Tibial nerve (tissue), 4 donors: ENCODE measurements around the gene DHX30. TPM values are rescaled to one million over a fixed set of nuclear protein-coding genes. Genes with fewer than 3 reads are reported as not detected.
"Not testable (repeated sequence)": the region's sequence is repeated elsewhere in the genome, so short reads cannot be mapped to it uniquely, and the experiment has no call there.

ENCODE experiments used
- DNase-seq, 2 donors: peaks; one replicate each; pipeline ENCODE4 v3.0.0-alpha.2; 2019; ENCODE audit warnings: low spot score in 2 of 2
- H3K27ac ChIP-seq, 4 donors: fragments of 200-600 bp; sonication (generic) in 3 of 4; one replicate each; pipeline ENCODE4 v1.5.1; 2017 to 2019; ENCODE audit warnings: mild to moderate bottlenecking in 1 of 4
- H3K27me3 ChIP-seq, 2 donors: fragments of 200-600 bp; sonication (generic) in 1 of 2; one replicate each; pipeline versions ENCODE4 v1.5.1 to v1.6.0; 2017 to 2019
- H3K36me3 ChIP-seq, 3 donors: fragments of 200-600 bp; sonication (generic); one replicate each; pipeline ENCODE4 v1.5.1; 2018 to 2019
- H3K4me1 ChIP-seq, 4 donors: fragments of 200-600 bp; sonication (generic) in 3 of 4; one replicate each; pipeline ENCODE4 v1.5.1; 2017 to 2019
- H3K4me3 ChIP-seq, 4 donors: fragments of 200-600 bp; sonication (generic) in 3 of 4; one replicate each; pipeline ENCODE4 v1.5.1; 2017 to 2019; ENCODE audit warnings: mild to moderate bottlenecking in 1 of 4, moderate library complexity in 1 of 4
- H3K9me3 ChIP-seq, 4 donors: fragments of 200-600 bp; sonication (generic) in 3 of 4; one replicate each; pipeline ENCODE4 v1.5.1; 2017 to 2019
- EP300 ChIP-seq, 2 donors: sonication (generic); formaldehyde crosslinking; IDR thresholded peaks; one replicate each; pipeline ENCODE4 v1.6.1; 2017; ENCODE audit warnings: antibody characterized with exemption in 2 of 2, mild to moderate bottlenecking in 1 of 2
- POLR2A ChIP-seq, 2 donors: fragments of 450-650 bp; IDR thresholded peaks; one replicate each; pipeline ENCODE4 v1.6.1; 2017; ENCODE audit warnings: antibody characterized with exemption in 2 of 2, mild to moderate bottlenecking in 2 of 2, moderate library complexity in 2 of 2
- WGBS, 2 donors: methylation state at CpG; one replicate each; pipeline ENCODE4 v1.1.5; 2018; 5-methylcytosine and 5-hydroxymethylcytosine counted together
- total RNA-seq, 4 donors: library from RNA; depleted of rRNA; stranded (reverse); fragments of >200 nt; gene quantifications; one replicate each; pipeline ENCODE4 v1.1.0, GENCODE V29; 2016
- TF ChIP-seq, protein P1 (sequence below), 5 experiments: fragments of 200-600 bp in 3 of 5; fragments of 450-650 bp in 2 of 5; sonication (generic) in 3 of 5; IDR thresholded peaks; one replicate each; pipeline ENCODE4 v1.5.1; 2016 to 2019; ENCODE audit warnings: antibody characterized with exemption in 5 of 5, mild to moderate bottlenecking in 3 of 5, moderate library complexity in 2 of 5

The DHX30 gene
- total RNA-seq, 4 donors from 2014 or later, result 71.9 to 86.4 (median 78.8) TPM

DNA sequence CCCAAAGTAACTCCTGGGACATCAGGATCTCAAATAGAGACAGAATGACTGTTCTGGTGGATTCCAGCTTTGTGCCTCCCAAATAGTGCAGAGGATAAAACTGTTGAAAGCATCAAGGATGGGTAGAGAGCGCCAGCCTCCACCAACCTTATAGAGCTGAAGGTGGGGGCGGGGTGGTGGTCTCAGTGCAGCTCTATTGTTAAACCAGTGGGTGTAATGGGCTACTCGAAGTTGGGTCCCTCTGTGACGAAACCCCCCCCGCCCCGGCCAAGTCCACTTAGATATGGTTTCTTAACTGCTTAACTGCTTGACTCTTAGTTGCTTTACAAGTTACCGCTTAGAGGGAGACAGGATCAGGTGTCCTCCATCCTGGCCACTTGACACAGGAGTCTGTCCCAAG is 22.7 kb downstream of the DHX30 start:
- Histone ChIP-seq H3K27me3 (no peaks in the 10 kb centered on the region), H3K9me3 (no peaks in the 10 kb centered on the region), H3K4me1 (peaks cover 0 to 27% (median 16%) of the 10 kb centered on the region in 4 donors), H3K27ac (peak overlapping the region in 3 of 4 donors; percentile 89 to 91 (median 91)), H3K4me3 (peak overlapping the region; percentile 78 to 98 (median 92)), H3K36me3 (peaks cover 0 to 54% (median 0%) of the 10 kb centered on the region in 3 donors)
- DNase-seq, result no peak
- 13 to 22% methylated on average over 7 of the region's 7 CpGs for WGBS, 2 donors
- no peak for TF ChIP-seq POLR2A (IDR thresholded peaks at IDR 0.05)

DNA sequence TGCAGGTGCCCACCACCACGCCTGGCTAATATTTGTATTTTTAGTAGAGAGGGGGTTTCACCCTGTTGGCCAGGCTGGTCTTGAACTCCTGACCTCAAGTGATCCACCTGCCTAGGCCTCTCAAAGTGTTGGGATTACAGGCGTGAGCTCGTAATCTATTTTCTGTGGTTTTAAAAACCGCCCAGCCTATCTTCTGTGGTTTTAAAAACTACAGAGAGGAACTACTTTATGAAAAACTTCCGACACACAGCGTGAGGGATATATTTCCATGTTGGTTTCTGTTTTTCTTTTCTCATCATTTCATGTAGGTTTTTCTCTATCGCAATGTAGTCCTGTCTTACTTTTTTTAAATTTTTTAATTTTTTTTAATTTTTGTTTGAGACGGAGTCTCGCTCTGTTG is 26.5 kb downstream of the DHX30 start:
- H3K36me3 ChIP-seq, result peaks cover 0 to 76% (median 15%) of the 10 kb centered on the region in 3 donors
- WGBS, 2 donors, result 86 to 92% methylated on average over 9 of the region's 9 CpGs
- DNase-seq, result not testable (repeated sequence)

DNA sequence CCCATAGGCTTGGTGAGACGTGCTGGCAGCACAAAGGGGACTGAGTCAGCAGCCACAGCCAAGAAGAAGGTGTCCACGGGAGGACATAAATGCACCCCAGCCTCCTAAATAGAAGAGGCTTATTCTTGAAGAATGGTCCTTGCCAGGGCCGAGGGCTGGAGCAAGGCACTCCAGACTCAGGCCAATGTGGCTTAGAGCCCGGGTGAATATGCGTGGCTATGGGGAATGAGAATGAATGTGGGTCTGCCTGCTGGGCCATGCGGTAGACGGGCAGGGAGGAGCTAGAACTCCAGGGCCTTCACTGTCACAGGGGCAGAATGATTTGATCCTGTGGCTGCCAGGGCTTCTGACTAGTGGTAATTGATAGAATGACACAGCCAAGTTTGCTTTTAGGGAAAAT is 34.0 kb downstream of the DHX30 start:
- WGBS, 2 donors, result 78 to 82% methylated on average over 7 of the region's 7 CpGs
- no peaks in the 10 kb centered on the region for H3K9me3 ChIP-seq
- H3K27me3 ChIP-seq, result no peaks in the 10 kb centered on the region
- no peak overlapping the region for H3K27ac ChIP-seq
- TF ChIP-seq POLR2A (IDR thresholded peaks at IDR 0.05) (no peak), EP300 (IDR thresholded peaks at IDR 0.05) (no peak)
- peaks cover 4 to 95% (median 12%) of the 10 kb centered on the region in 3 donors for H3K36me3 ChIP-seq
- no peak overlapping the region for H3K4me3 ChIP-seq
- DNase-seq, result no peak
- no peaks in the 10 kb centered on the region for H3K4me1 ChIP-seq

More for the DNA sequence above, 26.5 kb downstream of the DHX30 start:
- H3K27ac ChIP-seq, H3K27me3 ChIP-seq, H3K9me3 ChIP-seq, H3K4me3 ChIP-seq: not testable (repeated sequence)
- peaks cover 0 to 21% (median 14%) of the 10 kb centered on the region in 4 donors for H3K4me1 ChIP-seq

DNA sequence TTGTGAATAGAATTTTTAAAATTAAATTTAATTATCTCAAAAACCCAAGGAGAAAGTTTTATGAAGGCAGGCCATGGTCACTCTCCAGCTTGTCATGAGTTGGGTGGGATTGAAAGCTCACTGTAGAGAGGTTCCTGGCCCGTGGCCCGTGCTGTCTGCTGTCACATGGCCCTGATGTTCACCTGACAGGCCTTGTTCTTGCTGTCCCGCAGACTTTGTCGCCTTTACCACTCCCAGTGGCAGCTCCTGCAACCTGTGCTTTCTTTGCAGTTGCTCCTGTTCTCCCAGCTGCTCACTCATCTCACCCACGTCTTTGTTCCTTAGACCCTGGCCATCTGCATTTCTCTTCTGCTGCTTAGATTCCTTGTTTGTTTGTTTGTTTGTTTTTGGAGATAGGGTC is 35.6 kb downstream of the DHX30 start:
- no peak for DNase-seq
- WGBS, 2 donors, result 89 to 90% methylated on average over 5 of the region's 5 CpGs
- H3K36me3 ChIP-seq, result peaks cover 7 to 95% (median 17%) of the 10 kb centered on the region in 3 donors
- TF ChIP-seq, protein P1, sequence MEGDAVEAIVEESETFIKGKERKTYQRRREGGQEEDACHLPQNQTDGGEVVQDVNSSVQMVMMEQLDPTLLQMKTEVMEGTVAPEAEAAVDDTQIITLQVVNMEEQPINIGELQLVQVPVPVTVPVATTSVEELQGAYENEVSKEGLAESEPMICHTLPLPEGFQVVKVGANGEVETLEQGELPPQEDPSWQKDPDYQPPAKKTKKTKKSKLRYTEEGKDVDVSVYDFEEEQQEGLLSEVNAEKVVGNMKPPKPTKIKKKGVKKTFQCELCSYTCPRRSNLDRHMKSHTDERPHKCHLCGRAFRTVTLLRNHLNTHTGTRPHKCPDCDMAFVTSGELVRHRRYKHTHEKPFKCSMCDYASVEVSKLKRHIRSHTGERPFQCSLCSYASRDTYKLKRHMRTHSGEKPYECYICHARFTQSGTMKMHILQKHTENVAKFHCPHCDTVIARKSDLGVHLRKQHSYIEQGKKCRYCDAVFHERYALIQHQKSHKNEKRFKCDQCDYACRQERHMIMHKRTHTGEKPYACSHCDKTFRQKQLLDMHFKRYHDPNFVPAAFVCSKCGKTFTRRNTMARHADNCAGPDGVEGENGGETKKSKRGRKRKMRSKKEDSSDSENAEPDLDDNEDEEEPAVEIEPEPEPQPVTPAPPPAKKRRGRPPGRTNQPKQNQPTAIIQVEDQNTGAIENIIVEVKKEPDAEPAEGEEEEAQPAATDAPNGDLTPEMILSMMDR (IDR thresholded peaks at IDR 0.05), result no peak
- no peak for TF ChIP-seq POLR2A (IDR thresholded peaks at IDR 0.05)
- TF ChIP-seq EP300 (IDR thresholded peaks at IDR 0.05), result no peak
- no peak overlapping the region for H3K27ac ChIP-seq
- H3K27me3 ChIP-seq, result no peaks in the 10 kb centered on the region
- H3K4me3 ChIP-seq, result no peak overlapping the region
- H3K4me1 ChIP-seq, result no peaks in the 10 kb centered on the region
- H3K9me3 ChIP-seq, result no peaks in the 10 kb centered on the region

DNA sequence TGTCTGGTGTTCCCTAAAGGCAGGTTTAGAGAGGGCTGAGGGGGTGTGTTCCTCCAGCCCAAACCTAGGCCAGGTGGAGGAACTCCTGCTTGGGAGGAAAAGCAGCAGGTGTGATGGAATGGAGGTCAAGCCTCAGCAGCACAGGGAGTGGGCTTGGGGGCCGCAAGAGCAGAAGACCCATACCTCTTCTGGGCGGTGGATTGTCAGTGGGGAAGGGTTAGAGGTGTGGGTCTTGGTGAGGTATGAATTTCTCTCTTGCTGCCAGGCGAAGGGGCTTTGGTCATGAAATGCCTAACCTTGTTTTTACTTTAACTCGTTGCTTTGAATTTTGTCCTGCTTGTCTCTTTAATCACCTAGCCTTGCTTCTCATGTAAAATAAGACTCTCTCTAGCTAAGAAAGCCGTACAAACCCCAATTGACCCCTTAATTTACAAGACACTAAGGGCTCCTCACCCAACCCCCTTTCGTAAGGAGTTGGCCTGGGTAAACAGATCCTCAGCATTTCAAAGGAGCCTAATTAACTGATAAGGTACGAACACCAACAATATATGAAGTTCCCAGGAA is 38.9 kb downstream of the DHX30 start:
- Histone ChIP-seq H3K9me3 (no peaks in the 10 kb centered on the region), H3K4me1 (no peaks in the 10 kb centered on the region), H3K36me3 (peaks cover 7 to 95% (median 43%) of the 10 kb centered on the region in 3 donors), H3K27ac (no peak overlapping the region), H3K4me3 (no peak overlapping the region), H3K27me3 (no peaks in the 10 kb centered on the region)
- DNase-seq, result no peak
- WGBS, 2 donors, result 75 to 82% methylated on average over 7 of the region's 7 CpGs
- no peak for TF ChIP-seq POLR2A (IDR thresholded peaks at IDR 0.05)
- TF ChIP-seq EP300 (IDR thresholded peaks at IDR 0.05), result no peak
- TF ChIP-seq, protein P1 (IDR thresholded peaks at IDR 0.05), result no peak

DNA sequence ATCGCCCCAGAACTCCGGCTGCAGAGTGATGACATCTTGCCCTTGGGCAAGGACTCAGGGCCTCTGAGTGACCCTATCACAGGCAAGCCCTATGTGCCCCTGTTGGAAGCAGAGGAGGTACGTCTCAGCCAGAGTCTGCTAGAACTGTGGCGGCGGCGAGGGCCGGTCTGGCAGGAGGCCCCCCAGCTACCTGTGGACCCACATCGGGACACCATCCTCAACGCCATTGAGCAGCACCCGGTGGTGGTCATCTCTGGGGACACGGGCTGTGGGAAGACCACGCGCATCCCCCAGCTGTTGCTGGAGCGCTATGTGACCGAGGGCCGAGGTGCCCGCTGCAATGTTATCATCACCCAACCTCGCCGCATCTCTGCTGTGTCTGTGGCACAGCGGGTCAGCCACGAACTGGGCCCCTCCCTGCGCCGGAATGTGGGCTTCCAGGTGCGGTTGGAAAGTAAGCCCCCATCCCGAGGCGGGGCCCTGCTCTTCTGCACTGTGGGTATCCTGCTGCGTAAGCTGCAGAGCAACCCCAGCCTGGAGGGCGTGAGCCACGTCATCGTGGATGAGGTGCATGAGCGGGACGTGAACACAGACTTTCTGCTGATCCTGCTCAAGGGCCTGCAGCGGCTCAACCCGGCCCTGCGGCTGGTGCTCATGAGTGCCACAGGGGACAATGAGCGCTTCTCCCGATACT is 43.4 kb downstream of the DHX30 start:
- DNase-seq, result no peak
- Histone ChIP-seq H3K27me3 (no peaks in the 10 kb centered on the region), H3K27ac (no peak overlapping the region), H3K36me3 (peaks cover 4 to 100% (median 46%) of the 10 kb centered on the region in 3 donors), H3K4me1 (no peaks in the 10 kb centered on the region), H3K9me3 (no peaks in the 10 kb centered on the region), H3K4me3 (no peak overlapping the region)
- 91% methylated on average over 30 to 37 of the region's 37 CpGs for WGBS, 2 donors
- TF ChIP-seq EP300 (IDR thresholded peaks at IDR 0.05) (no peak), POLR2A (IDR thresholded peaks at IDR 0.05) (no peak)
- TF ChIP-seq, protein P1 (IDR thresholded peaks at IDR 0.05), result no peak
